VCaP (cell line): ENCODE data around the gene OR2S2.
A peak's percentile ranks its signal among the peaks of the same experiment; 100 is the strongest.

ENCODE experiments used
- H3K27ac ChIP-seq: fragments of 450-650 bp; 2 replicates; pipeline ENCODE4 v1.5.1; 2017
- TF ChIP-seq, protein P1 (sequence below): fragments of 450-650 bp; conservative IDR thresholded peaks from 2 replicates; pipeline ENCODE4 v1.5.1; 2017; ENCODE audit warnings: mild to moderate bottlenecking, moderate library complexity

The OR2S2 gene

DNA sequence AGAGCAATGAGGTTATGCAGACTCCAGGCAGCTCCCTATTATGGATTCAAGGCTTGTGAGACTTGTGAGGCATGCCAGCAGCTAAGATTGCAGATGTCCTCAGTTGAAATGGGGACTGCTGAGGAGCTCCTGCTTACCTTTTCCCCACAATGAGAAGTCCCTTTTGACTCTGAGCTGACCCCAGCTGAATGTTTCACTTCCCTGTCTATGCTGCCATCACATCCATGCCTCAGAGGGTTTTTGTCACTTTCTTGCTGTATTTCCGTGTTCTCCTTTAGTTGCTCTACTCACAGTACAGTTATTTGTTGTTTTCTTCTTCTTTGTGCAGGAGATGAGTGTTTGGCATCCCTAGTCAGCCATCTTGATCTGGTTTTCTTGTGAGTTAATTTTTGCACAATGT is 18.8 kb upstream of the OR2S2 start:
- TF ChIP-seq, protein P1, sequence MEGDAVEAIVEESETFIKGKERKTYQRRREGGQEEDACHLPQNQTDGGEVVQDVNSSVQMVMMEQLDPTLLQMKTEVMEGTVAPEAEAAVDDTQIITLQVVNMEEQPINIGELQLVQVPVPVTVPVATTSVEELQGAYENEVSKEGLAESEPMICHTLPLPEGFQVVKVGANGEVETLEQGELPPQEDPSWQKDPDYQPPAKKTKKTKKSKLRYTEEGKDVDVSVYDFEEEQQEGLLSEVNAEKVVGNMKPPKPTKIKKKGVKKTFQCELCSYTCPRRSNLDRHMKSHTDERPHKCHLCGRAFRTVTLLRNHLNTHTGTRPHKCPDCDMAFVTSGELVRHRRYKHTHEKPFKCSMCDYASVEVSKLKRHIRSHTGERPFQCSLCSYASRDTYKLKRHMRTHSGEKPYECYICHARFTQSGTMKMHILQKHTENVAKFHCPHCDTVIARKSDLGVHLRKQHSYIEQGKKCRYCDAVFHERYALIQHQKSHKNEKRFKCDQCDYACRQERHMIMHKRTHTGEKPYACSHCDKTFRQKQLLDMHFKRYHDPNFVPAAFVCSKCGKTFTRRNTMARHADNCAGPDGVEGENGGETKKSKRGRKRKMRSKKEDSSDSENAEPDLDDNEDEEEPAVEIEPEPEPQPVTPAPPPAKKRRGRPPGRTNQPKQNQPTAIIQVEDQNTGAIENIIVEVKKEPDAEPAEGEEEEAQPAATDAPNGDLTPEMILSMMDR, result no peak
- H3K27ac ChIP-seq, result no peak overlapping the region

DNA sequence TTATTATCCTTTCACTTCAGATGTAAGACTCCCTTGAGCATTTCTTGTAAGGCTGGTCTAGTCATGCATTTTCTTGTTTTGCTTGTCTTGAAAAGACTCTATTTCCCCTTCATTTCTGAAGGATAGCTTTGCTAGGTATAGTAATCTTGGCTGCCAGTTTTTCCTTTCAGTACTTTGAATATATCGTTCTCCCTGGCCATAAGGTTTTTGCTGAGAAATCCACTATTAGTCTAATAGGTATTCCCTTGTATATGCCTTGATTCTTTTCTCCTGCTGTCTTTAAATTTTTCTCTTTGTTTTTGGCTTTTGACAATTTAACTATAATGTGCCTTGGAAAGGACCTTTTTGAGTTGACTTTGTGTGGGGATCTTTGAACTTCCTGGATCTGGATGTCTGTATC is 16.8 kb upstream of the OR2S2 start:
- no peak overlapping the region for H3K27ac ChIP-seq
- TF ChIP-seq, protein P1, result no peak

DNA sequence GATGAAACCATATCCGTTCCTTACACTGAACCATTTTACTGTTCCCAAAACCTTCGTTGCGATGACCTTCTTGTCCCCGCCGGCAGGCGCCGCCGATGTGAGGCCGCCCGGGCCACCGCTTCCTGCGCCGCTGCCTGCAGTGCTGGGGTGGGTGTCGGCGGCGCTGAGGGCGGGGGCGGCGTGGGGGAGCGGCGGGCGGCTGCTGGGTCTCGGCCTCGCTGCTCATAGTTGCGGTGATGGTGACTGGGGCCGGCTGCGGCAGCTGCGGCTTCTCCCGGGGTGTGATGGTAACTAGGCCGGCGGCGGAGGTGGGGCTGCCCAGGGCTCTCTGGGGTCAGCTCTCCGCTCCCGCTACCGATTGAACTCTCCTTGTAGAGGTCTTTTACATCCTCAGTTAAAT is 14.1 kb upstream of the OR2S2 start:
- TF ChIP-seq, protein P1, result no peak
- H3K27ac ChIP-seq, result no peak overlapping the region

DNA sequence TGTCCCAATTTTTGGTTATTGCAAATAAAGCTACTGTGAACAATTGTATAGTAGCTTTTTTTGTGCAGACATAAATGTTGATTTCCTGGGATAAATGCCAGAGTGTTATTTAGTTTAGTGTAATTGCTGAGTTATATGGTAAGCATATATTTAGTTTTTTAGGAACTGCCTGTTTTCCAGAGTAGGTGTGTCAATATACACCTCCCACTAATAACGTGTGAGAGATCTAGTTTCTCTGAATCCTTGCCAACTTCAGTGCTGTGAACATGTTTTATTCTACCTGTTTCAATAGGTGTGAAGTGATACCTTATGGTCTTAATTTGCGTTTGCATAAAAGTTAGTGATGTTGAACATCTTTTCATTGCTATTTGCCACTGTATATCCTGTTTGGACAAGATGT is 9.1 kb upstream of the OR2S2 start:
- TF ChIP-seq, protein P1, result no peak
- H3K27ac ChIP-seq, result no peak overlapping the region

DNA sequence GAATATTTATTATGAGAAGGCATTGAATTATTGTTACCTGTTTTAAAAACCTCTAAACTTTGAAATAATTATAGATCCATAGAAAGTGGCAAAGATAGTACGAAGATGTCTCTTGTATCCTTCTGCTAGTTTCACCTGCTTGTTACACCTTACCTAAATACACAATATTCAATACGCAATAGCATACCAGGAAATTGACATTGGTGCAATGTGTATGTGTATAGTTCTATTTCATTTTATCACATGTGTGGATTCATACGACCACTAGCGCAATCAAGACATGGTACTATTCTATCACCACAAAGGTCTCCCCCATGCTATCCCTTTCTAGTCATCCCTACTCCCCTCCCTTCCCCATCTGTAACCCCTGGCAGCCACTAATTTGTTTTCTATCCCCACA is 8.5 kb upstream of the OR2S2 start:
- TF ChIP-seq, protein P1, result no peak
- H3K27ac ChIP-seq, result no peak overlapping the region

DNA sequence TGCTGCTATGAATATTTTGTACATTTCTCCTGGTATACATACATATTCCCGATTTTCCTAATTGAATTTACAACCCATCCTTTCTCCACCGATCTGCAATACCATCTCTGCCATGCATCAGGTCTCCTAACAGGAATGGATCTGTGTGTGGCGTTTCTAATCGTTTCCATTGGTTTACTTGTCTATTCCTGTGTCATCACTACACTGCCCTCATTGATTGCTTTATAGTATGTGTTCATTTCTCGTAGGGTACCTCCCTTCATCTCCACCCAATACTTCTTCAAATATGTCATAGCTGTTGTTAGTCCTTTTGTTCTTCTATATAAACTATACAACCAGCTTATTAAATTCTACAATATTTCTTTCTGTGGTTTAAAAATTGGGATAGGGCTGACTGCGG is 7.1 kb upstream of the OR2S2 start:
- no peak overlapping the region for H3K27ac ChIP-seq
- TF ChIP-seq, protein P1, result no peak

DNA sequence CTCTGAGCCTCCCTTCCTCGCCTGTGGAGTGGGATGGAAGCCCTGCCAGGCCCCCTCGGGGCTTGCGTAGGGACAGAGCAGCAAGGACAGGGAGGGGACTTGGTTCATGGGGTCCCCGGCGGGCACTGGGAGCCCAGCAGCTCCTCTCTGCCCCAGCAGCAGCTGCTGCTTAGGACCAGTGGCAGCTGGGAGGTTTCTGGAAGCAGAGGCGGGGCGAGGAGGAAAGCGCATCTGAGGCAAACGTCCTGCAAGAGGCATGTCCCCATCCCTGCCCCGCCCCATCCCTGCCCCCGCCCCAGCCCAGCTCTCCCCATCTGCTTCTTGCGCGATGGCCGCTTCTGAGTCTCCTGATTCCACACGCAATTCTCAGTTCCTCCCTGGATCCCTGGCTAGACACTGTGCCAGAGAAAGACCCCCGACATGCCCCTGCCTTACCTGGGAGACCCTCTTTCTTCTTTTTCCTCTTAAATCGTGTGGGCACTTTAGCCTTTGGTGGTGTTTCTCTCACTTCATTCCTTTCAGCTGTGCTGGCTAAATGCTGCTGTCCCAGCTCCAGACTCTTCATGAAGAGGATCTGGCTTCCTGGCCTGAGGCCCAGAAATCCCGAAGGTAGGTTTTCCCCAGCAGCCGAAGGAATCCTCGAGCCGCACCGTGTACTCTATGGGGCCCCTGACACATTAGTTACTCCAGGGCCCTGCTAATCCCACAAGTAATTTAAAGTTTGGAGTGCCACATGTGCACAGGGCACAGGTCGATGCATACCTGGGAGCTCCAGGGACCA is 4.4 kb upstream of the OR2S2 start:
- TF ChIP-seq, protein P1, result no peak
- H3K27ac ChIP-seq, result peak overlapping the region; percentile 57
